Panc1 (cell line): ENCODE results near the gene WDR64. TPM values are rescaled to one million over a fixed set of nuclear protein-coding genes. Genes with fewer than 3 reads are reported as not detected.

Source experiments
- ATAC-seq: fragments of 200-7000 bp; cut with Tn5 transposase; 2 replicates; pipeline ENCODE4 v1.9.1; 2020; ENCODE audit warnings: mild to moderate bottlenecking, moderate library complexity
- BruUV-seq: library from RNA; stranded (reverse); fragments of 400-500 nt; replicated peaks from 2 replicates; lab custom pipeline; 2021; lab: Mats Ljungman, UMichigan
- CTCF ChIA-PET: fragments of 300-600 bp; sonication (Branson Sonifier 250); formaldehyde crosslinking; loops from one replicate; lab custom pipeline; 2022; ENCODE audit warnings: antibody characterized with exemption; lab: Charles Lee
- POLR2A ChIA-PET: fragments of 300-600 bp; sonication (Branson Sonifier 250); formaldehyde crosslinking; loops from one replicate; lab custom pipeline; 2022; ENCODE audit warnings: antibody characterized with exemption; lab: Charles Lee
- DNase-seq: peaks from one replicate; pipeline ENCODE4 v3.0.0-alpha.2; 2010; ENCODE audit warnings: low read depth, low spot score
- H3K27ac ChIP-seq: 2 replicates; pipeline ENCODE4 v1.5.1; 2011; ENCODE audit warnings: mild to moderate bottlenecking, low read length, inconsistent platforms
- H3K27me3 ChIP-seq: fragments of 200-500 bp; sonication (Bioruptor generic); 2 replicates; pipeline ENCODE4 v1.6.0; 2014; ENCODE audit warnings: low read length, inconsistent platforms; ENCODE audit not compliant: control insufficient read depth, insufficient read depth
- H3K36me3 ChIP-seq: fragments of 200-500 bp; sonication (Bioruptor generic); 2 replicates; pipeline ENCODE4 v1.5.1; 2014; ENCODE audit warnings: inconsistent platforms, mild to moderate bottlenecking, low read length, moderate library complexity; ENCODE audit not compliant: control insufficient read depth, insufficient read depth
- H3K4me1 ChIP-seq: 2 replicates; pipeline ENCODE4 v1.5.1; 2011; ENCODE audit warnings: inconsistent platforms, mild to moderate bottlenecking, low read length, moderate library complexity; ENCODE audit not compliant: control insufficient read depth, insufficient read depth
- H3K4me3 ChIP-seq, 2 experiments: 2 replicates each; pipeline ENCODE4 v1.5.1; 2011 to 2012; ENCODE audit warnings: low read depth in 2 of 2, low read length in 2 of 2, mild to moderate bottlenecking in 2 of 2, inconsistent platforms in 1 of 2, moderate library complexity in 1 of 2
- H3K9me3 ChIP-seq: fragments of 200-500 bp; sonication (Bioruptor generic); 2 replicates; pipeline ENCODE4 v1.5.1; 2014; ENCODE audit warnings: low read depth, mild to moderate bottlenecking, inconsistent platforms, low read length, moderate library complexity; ENCODE audit not compliant: control insufficient read depth, insufficient read depth
- POLR2AphosphoS5 ChIP-seq: IDR thresholded peaks from 2 replicates; pipeline ENCODE4 v1.6.1; 2012; ENCODE audit warnings: mild to moderate bottlenecking, low read depth, low read length, moderate library complexity
- SIN3A ChIP-seq: IDR thresholded peaks from 2 replicates; pipeline ENCODE4 v1.6.1; 2012; ENCODE audit warnings: low read depth, mild to moderate bottlenecking, low read length, moderate library complexity, borderline replicate concordance; ENCODE audit not compliant: insufficient read depth
- TCF7L2 ChIP-seq: IDR thresholded peaks from 2 replicates; pipeline ENCODE4 v1.6.1; 2011; ENCODE audit warnings: mild to moderate bottlenecking, low read depth, low read length, inconsistent platforms
- in situ Hi-C: cut with HindIII; loops from 2 replicates; pipeline ENCODE4 v1.10.0; 2016; ENCODE audit warnings: low sequenced_read_pairs, low pct_unique_long_range_greater_than_20kb
- intact Hi-C: fragments of 100-400 bp; cut with micrococcal nuclease; formaldehyde crosslinking; loops from one replicate; pipeline ENCODE4 v1.10.0; 2022; ENCODE audit not compliant: unreplicated experiment
- total RNA-seq: library from RNA; stranded (reverse); gene quantifications from one replicate; pipeline ENCODE4 v1.2.1, GENCODE V29; 2021; ENCODE audit not compliant: unreplicated experiment
- TF ChIP-seq, protein P1 (sequence below), 2 experiments: IDR thresholded peaks; 2 replicates each; pipeline ENCODE4 v1.6.1; 2011 to 2012; ENCODE audit warnings: low read depth in 2 of 2, control low read depth in 1 of 2, low read length in 1 of 2, mild to moderate bottlenecking in 1 of 2, moderate library complexity in 1 of 2; ENCODE audit not compliant: insufficient read depth in 1 of 2
- TF ChIP-seq, protein P2 (sequence below): fragments of 450-650 bp; IDR thresholded peaks from 2 replicates; pipeline ENCODE4 v1.5.1; 2017; ENCODE audit warnings: mild to moderate bottlenecking

Gene WDR64
- total RNA-seq, 1 experiment from 2014 or later: not detected

DNA sequence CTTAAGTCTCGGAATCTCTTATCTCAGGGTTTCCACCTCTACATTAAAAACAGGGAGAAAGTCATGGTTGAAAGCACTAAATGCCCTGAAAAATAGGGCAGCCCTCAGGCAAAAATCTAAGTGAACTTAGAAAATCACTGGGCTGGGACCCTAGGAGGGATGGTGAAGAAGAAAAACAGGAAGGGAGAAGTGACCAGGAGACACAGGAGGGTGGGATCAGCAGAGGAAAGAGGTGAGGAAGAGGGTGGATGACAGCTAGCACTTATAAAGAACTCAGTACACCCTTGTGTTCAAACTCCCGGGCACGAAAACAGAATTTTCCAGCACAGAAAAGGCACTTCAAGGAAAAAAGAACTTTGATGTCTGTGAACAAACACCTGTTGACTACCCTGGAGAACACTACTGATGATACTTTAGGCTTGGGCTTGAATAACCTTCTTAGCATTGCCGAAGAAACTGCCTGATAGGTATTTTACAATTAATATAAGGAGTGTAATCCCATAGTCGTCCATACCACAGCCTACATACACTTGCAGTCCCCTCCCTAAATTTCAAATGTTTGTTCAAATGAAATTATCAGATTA is 13.9 kb upstream of the WDR64 start:
- TF ChIP-seq SIN3A (no peak), TCF7L2 (no peak), POLR2AphosphoS5 (no peak)
- TF ChIP-seq, protein P1, sequence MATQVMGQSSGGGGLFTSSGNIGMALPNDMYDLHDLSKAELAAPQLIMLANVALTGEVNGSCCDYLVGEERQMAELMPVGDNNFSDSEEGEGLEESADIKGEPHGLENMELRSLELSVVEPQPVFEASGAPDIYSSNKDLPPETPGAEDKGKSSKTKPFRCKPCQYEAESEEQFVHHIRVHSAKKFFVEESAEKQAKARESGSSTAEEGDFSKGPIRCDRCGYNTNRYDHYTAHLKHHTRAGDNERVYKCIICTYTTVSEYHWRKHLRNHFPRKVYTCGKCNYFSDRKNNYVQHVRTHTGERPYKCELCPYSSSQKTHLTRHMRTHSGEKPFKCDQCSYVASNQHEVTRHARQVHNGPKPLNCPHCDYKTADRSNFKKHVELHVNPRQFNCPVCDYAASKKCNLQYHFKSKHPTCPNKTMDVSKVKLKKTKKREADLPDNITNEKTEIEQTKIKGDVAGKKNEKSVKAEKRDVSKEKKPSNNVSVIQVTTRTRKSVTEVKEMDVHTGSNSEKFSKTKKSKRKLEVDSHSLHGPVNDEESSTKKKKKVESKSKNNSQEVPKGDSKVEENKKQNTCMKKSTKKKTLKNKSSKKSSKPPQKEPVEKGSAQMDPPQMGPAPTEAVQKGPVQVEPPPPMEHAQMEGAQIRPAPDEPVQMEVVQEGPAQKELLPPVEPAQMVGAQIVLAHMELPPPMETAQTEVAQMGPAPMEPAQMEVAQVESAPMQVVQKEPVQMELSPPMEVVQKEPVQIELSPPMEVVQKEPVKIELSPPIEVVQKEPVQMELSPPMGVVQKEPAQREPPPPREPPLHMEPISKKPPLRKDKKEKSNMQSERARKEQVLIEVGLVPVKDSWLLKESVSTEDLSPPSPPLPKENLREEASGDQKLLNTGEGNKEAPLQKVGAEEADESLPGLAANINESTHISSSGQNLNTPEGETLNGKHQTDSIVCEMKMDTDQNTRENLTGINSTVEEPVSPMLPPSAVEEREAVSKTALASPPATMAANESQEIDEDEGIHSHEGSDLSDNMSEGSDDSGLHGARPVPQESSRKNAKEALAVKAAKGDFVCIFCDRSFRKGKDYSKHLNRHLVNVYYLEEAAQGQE (IDR thresholded peaks at IDR 0.05; ENCODE audit: insufficient read depth in 1 of 2, low read depth in 2 of 2, low read length in 1 of 2): no peak
- TF ChIP-seq, protein P2, sequence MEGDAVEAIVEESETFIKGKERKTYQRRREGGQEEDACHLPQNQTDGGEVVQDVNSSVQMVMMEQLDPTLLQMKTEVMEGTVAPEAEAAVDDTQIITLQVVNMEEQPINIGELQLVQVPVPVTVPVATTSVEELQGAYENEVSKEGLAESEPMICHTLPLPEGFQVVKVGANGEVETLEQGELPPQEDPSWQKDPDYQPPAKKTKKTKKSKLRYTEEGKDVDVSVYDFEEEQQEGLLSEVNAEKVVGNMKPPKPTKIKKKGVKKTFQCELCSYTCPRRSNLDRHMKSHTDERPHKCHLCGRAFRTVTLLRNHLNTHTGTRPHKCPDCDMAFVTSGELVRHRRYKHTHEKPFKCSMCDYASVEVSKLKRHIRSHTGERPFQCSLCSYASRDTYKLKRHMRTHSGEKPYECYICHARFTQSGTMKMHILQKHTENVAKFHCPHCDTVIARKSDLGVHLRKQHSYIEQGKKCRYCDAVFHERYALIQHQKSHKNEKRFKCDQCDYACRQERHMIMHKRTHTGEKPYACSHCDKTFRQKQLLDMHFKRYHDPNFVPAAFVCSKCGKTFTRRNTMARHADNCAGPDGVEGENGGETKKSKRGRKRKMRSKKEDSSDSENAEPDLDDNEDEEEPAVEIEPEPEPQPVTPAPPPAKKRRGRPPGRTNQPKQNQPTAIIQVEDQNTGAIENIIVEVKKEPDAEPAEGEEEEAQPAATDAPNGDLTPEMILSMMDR: no peak
- Histone ChIP-seq H3K4me1 (peaks cover 10% of the 10 kb centered on the region; the same call in 1 of the 2 replicates), H3K27me3 (no peaks in the 10 kb centered on the region), H3K36me3 (peaks cover 5% of the 10 kb centered on the region), H3K4me3 (peak overlapping the region; percentile 83 to 88), H3K27ac (peak overlapping the region; percentile 6; the same call in 1 of the 2 replicates), H3K9me3 (peaks cover 4% of the 10 kb centered on the region; the same call in 1 of the 2 replicates)
- in situ Hi-C loops (no loop called here), intact Hi-C loops (no loop called here)
- POLR2A ChIA-PET: interaction anchor here (0.6 kb wide), 1 partner anchor 383 kb away, joined by 3 read pairs; no protein-coding TSS in a partner anchor
- TSS peak; percentile 57 for BruUV-seq
- CTCF ChIA-PET: no interaction called here
- no peak for ATAC-seq
- no peak for DNase-seq

DNA sequence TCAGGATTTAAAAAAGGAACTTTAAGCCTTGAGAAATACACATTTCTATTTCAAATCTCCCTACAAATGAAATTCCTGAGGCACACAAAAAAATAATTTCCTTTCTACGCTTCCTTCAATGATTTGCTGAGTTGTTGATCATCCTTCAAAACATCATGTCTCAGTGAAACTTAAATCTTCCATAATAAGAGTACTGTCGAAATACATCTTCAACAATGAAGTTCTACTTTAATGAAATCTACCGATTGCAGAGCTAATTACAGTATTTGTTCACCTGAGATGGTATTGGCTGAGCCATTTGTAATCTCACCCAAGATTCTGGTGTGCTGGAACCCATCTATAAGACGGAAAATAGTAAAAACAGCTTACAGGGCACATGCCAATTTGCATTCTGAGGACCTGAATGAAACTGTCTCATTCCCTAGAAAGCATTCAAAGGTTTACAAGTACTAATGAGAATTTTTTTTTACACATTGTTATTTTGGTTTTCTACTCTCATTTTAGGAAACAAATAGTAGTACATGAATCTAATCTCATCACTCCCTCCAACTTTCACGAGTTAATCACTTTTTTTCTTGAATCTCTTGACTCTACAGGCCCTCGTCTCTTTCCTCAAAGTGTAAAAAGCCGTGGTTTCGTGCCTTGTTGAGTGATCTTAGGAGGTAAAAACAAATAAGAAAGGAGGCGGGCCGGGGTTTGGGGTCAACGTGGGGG is 13.0 kb upstream of the WDR64 start:
- intact Hi-C loops: no loop called here
- POLR2A ChIA-PET: no interaction called here
- Histone ChIP-seq H3K27me3 (no peaks in the 10 kb centered on the region), H3K9me3 (peaks cover 4% of the 10 kb centered on the region; the same call in 1 of the 2 replicates), H3K27ac (peak overlapping the region; percentile 88), H3K4me1 (peaks cover 10% of the 10 kb centered on the region; the same call in 1 of the 2 replicates), H3K36me3 (peaks cover 5% of the 10 kb centered on the region), H3K4me3 (peak overlapping the region; percentile 83 to 88)
- DNase-seq: no peak
- TF ChIP-seq, protein P1 (IDR thresholded peaks at IDR 0.05; ENCODE audit: insufficient read depth in 1 of 2, low read depth in 2 of 2, low read length in 1 of 2): no peak
- TF ChIP-seq POLR2AphosphoS5 (no peak), SIN3A (no peak), TCF7L2 (no peak)
- TF ChIP-seq, protein P2: no peak
- BruUV-seq: no TSS peak
- ATAC-seq: no peak
- in situ Hi-C loops: no loop called here
- CTCF ChIA-PET: no interaction called here
